Measurements from ENCODE around the gene ATXN7. TPM values are rescaled to one million over a fixed set of nuclear protein-coding genes. Genes with fewer than 3 reads are reported as not detected.

Gene ATXN7
- total RNA-seq, 1 donor from 2014 or later = 43.2 TPM

DNA sequence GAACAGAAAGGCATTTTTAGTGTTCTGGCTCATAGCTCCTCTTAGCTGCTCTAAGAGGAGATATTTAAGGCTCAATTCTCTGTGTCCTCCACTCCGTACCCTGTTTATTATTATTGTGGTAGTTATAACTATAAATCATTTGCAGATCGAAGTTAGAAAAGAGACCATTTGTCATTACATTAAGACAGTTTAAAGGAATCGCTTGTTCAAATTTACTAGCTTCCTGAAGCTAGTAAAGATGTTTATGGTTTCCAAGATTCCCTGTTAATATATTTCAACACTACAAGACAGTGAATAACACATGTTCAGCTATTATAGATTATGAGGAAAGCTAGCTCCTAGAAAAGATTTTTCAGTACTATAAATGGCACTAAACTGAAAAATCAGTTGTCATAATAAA, 12.6 kb downstream of the ATXN7 start:
- TF ChIP-seq POLR2AphosphoS5 (IDR thresholded peaks at IDR 0.05; ENCODE audit: insufficient read depth in 1 of 2, low read depth in 1 of 2) = no peak
- TF ChIP-seq POLR2A (IDR thresholded peaks at IDR 0.05) = no peak
- TF ChIP-seq, protein P1, sequence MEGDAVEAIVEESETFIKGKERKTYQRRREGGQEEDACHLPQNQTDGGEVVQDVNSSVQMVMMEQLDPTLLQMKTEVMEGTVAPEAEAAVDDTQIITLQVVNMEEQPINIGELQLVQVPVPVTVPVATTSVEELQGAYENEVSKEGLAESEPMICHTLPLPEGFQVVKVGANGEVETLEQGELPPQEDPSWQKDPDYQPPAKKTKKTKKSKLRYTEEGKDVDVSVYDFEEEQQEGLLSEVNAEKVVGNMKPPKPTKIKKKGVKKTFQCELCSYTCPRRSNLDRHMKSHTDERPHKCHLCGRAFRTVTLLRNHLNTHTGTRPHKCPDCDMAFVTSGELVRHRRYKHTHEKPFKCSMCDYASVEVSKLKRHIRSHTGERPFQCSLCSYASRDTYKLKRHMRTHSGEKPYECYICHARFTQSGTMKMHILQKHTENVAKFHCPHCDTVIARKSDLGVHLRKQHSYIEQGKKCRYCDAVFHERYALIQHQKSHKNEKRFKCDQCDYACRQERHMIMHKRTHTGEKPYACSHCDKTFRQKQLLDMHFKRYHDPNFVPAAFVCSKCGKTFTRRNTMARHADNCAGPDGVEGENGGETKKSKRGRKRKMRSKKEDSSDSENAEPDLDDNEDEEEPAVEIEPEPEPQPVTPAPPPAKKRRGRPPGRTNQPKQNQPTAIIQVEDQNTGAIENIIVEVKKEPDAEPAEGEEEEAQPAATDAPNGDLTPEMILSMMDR (IDR thresholded peaks at IDR 0.05) = no peak
- Histone ChIP-seq H3K4me1 (peaks cover 44% of the 10 kb centered on the region), H3K4me3 (no peak overlapping the region), H3K36me3 (no peaks in the 10 kb centered on the region), H3K9me3 (no peaks in the 10 kb centered on the region), H3K27me3 (no peaks in the 10 kb centered on the region), H3K27ac (no peak overlapping the region)
- intact Hi-C loops (cut with DNase I) = no loop called here
- DNase-seq (ENCODE audit: extremely low spot score in 2 of 2) = no peak

DNA sequence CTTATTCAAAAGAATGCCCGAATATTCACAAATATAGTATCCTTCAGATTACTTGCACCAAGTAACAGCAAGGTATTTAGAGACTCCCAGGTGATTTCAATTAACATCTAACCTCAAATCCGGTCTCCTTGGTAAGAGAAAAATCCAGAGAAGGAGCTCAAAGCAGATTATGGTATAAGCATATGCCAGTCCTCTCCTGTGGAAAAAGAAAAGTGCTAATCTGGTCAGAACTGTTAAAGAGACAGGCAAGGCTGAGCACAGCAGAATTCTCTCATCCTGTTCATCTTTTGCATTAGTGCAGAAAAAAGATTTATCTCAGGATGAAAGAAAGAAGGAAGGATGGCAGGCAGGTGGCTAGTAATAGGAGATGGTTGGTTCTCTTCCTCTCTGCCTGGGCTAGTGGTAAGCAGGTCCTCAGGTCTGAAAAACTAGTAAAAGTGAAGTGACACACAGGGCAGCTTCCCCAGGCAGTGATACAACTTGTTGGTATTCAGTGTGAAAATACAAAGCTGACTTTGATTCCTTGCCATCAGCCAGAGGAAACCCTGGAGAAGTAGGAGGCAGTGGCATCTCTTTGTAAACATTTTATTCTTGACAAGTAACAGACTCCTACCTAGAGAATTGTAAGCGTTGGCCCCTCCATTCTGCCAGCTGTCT, 14.2 kb downstream of the ATXN7 start:
- peaks cover 40% of the 10 kb centered on the region for H3K4me1 ChIP-seq
- no peaks in the 10 kb centered on the region for H3K9me3 ChIP-seq
- no peak for DNase-seq (ENCODE audit: extremely low spot score in 2 of 2)
- no peaks in the 10 kb centered on the region for H3K36me3 ChIP-seq
- TF ChIP-seq, protein P1 (IDR thresholded peaks at IDR 0.05) = no peak
- TF ChIP-seq POLR2A (IDR thresholded peaks at IDR 0.05) = no peak
- TF ChIP-seq POLR2AphosphoS5 (IDR thresholded peaks at IDR 0.05; ENCODE audit: insufficient read depth in 1 of 2, low read depth in 1 of 2) = no peak
- H3K4me3 ChIP-seq = no peak overlapping the region
- intact Hi-C loops (cut with DNase I) = no loop called here
- no peak overlapping the region for H3K27ac ChIP-seq
- no peaks in the 10 kb centered on the region for H3K27me3 ChIP-seq

DNA sequence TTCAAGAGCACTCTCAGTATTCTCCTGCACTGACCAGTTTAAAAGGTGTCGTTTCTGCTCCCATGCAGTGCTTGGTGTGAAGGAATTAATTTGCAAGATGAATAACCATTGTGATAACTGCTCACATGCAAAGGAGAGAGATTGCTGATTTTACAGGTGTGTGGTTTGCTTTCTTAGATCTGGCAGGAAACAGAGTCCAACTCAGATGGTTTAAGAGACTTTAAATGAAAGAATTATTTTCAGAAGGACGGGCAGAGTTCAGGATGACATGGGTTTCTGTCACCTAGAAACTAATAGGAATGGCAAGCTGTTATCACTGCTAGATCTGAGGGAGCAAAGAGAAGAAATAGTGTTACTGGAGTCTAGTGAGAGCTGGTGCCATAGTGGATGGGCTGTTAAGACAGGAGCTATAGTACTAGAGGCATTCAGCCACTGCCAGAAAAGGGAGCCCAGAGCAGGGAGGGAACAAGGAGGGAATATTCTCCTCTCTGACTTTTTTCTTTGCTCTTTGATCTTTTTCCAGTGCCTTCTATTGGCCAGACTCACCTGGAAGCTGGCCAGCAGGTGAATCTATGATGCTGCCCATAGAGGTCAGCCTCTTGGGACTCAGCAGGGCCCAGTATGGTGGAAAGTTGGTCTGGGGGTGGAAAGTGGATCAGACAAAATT, 14.9 kb downstream of the ATXN7 start:
- H3K4me3 ChIP-seq = no peak overlapping the region
- TF ChIP-seq, protein P1 (IDR thresholded peaks at IDR 0.05) = no peak
- TF ChIP-seq POLR2AphosphoS5 (IDR thresholded peaks at IDR 0.05; ENCODE audit: insufficient read depth in 1 of 2, low read depth in 1 of 2) (no peak), POLR2A (IDR thresholded peaks at IDR 0.05) (no peak)
- H3K36me3 ChIP-seq = no peaks in the 10 kb centered on the region
- no peak for DNase-seq (ENCODE audit: extremely low spot score in 2 of 2)
- intact Hi-C loops (cut with DNase I) = no loop called here
- no peak overlapping the region for H3K27ac ChIP-seq
- H3K9me3 ChIP-seq = no peaks in the 10 kb centered on the region
- H3K27me3 ChIP-seq = no peaks in the 10 kb centered on the region
- H3K4me1 ChIP-seq = peaks cover 40% of the 10 kb centered on the region

DNA sequence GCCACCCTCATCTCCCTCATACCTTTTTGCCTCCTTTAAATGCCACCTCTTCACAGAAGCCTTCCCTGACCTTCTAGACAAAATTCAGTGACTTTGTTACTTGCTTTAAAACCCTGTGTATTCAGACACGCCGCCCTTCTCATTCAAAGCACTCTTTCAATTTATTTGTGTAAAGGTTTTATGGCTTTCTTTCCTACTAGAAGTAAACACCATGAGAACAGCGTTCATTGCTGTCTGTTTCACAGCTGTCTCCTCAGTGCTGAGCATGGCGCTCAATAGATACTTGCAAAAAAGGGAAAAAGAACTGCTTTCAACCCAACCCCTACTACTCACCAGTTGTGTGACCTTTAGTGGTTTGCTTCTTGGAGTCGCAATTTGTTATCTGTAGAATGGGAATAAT, 17.0 kb downstream of the ATXN7 start:
- no peak for DNase-seq (ENCODE audit: extremely low spot score in 2 of 2)
- Histone ChIP-seq H3K27me3 (no peaks in the 10 kb centered on the region), H3K27ac (no peak overlapping the region), H3K4me1 (peaks cover 29% of the 10 kb centered on the region), H3K36me3 (no peaks in the 10 kb centered on the region), H3K4me3 (no peak overlapping the region), H3K9me3 (no peaks in the 10 kb centered on the region)
- no peak for TF ChIP-seq POLR2A (IDR thresholded peaks at IDR 0.05)
- TF ChIP-seq, protein P1 (IDR thresholded peaks at IDR 0.05) = no peak
- no peak for TF ChIP-seq POLR2AphosphoS5 (IDR thresholded peaks at IDR 0.05; ENCODE audit: insufficient read depth in 1 of 2, low read depth in 1 of 2)
- intact Hi-C loops (cut with DNase I) = no loop called here

DNA sequence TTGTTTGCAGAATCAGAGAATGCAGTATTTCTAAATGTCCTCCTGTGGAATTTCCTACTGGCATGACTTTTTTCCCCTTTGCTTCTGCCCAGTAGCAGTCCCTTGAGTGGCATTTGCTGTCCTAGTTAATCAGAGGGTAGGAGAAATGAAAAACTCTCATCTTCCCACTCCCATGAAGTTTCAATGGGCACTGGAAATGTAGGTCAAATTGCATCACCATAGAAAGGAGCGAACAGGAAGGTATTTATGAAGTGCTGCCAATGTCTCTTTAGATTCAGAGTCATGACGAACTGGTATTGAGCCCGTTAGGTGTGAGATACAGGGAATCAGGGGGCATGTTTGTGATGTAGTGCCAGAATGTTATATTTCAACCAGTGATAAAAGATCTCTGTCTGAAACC, 23.2 kb downstream of the ATXN7 start:
- peaks cover 7% of the 10 kb centered on the region for H3K4me1 ChIP-seq
- no peak overlapping the region for H3K27ac ChIP-seq
- H3K9me3 ChIP-seq = no peaks in the 10 kb centered on the region
- H3K4me3 ChIP-seq = no peak overlapping the region
- DNase-seq (ENCODE audit: extremely low spot score in 2 of 2) = no peak
- H3K36me3 ChIP-seq = no peaks in the 10 kb centered on the region
- H3K27me3 ChIP-seq = no peaks in the 10 kb centered on the region
- intact Hi-C loops (cut with DNase I) = no loop called here
- TF ChIP-seq, protein P1 (IDR thresholded peaks at IDR 0.05) = no peak
- no peak for TF ChIP-seq POLR2AphosphoS5 (IDR thresholded peaks at IDR 0.05; ENCODE audit: insufficient read depth in 1 of 2, low read depth in 1 of 2)
- no peak for TF ChIP-seq POLR2A (IDR thresholded peaks at IDR 0.05)
